Pancreas (tissue), 10 donors: ENCODE measurements around the gene CCDC38. TPM values are rescaled to one million over a fixed set of nuclear protein-coding genes. Genes with fewer than 3 reads are reported as not detected.

Experiments used
- ATAC-seq, 4 donors: fragments of 200-7000 bp; cut with Tn5 transposase; one replicate each; pipeline versions ENCODE4 v1.8.0 to v1.9.1; 2020; ENCODE audit warnings: mild to moderate bottlenecking in 4 of 4, moderate library complexity in 4 of 4
- DNase-seq, 6 donors: peaks; one replicate each; pipeline ENCODE4 v3.0.0-alpha.2; 2020
- FAIRE-seq: peaks from 2 replicates; lab custom pipeline; 2012; peaks lifted over from hg19 to GRCh38; lab: Jason Lieb, UNC
- H3K27ac ChIP-seq, 4 donors: fragments of 200-600 bp; sonication (generic); 1 replicate in 3 of 4; 2 replicates in 1 of 4; pipeline versions ENCODE4 v1.5.0 to v1.8.0; 2020
- H3K27me3 ChIP-seq, 4 donors: fragments of 200-600 bp; one replicate each; pipeline ENCODE4 v1.8.0; 2021
- H3K36me3 ChIP-seq, 3 donors: fragments of 200-600 bp; sonication (generic) in 1 of 3; one replicate each; pipeline versions ENCODE4 v1.5.0 to v1.8.0; 2020 to 2021
- H3K4me1 ChIP-seq, 3 donors: fragments of 200-600 bp; one replicate each; pipeline ENCODE4 v1.8.0; 2021
- H3K4me3 ChIP-seq, 4 donors: fragments of 200-600 bp; sonication (generic) in 2 of 4; one replicate each; pipeline versions ENCODE4 v1.5.0 to v1.8.0; 2020 to 2021
- H3K9me3 ChIP-seq, 4 donors: fragments of 200-600 bp; one replicate each; pipeline ENCODE4 v1.8.0; 2021
- WGBS, 2 donors: extraction: QIAGEN DNeasy Blood & Tissue Kit; methylation state at CpG; one replicate each; pipeline ENCODE4 v1.1.7; 2013; 5-methylcytosine and 5-hydroxymethylcytosine counted together
- intact Hi-C, 3 donors: fragments of 100-400 bp; cut with DNase I; formaldehyde crosslinking; loops; one replicate each; pipeline versions ENCODE4 v1.11.1 to v1.14.2; 2022
- polyA plus RNA-seq, 2 donors: library from polyadenylated mRNA; stranded (reverse); fragments of 200-250 nt; gene quantifications; one replicate each; pipeline ENCODE4 v1.2.3, GENCODE V29; 2013
- total RNA-seq, 6 donors: library from RNA; stranded (reverse); fragmentation: NEBNext Ultra II Directional in 4 of 6; extraction: Animal tissue kit (Norgen Biotek cat#: 25700) in 4 of 6; gene quantifications; one replicate each; pipeline versions ENCODE4 v1.2.1 to v1.2.4, GENCODE V29; 2021 to 2023
- TF ChIP-seq, protein P1 (sequence below), 4 donors: fragments of 200-600 bp; sonication (generic) in 3 of 4; IDR thresholded peaks; one replicate each; pipeline versions ENCODE4 v1.5.0 to v1.8.0; 2021; ENCODE audit warnings: antibody characterized with exemption in 4 of 4
- donor health status: healthy with polysubstance abuse.
- donor health status: DM: no; HTN: no; CAD: no; lungs with moderate emphysema.
- donor health status: DM: no; HTN: no; CAD: no.
- donor health status: control.
- donor health status: control.
- donor health status: Bipolar disorder and iron deficiency.
- donor health status: DM: yes; HTN: yes; CAD: no.
- donor health status: DM: no; HTN: no; CAD: no.
- donor health status: DM: no; HTN: no; CAD: no.
- donor health status: DM: yes; HTN: yes; CAD: no.

Gene CCDC38
- total and polyA plus RNA-seq, 8 donors, result 0.05 TPM; not detected in 7

DNA sequence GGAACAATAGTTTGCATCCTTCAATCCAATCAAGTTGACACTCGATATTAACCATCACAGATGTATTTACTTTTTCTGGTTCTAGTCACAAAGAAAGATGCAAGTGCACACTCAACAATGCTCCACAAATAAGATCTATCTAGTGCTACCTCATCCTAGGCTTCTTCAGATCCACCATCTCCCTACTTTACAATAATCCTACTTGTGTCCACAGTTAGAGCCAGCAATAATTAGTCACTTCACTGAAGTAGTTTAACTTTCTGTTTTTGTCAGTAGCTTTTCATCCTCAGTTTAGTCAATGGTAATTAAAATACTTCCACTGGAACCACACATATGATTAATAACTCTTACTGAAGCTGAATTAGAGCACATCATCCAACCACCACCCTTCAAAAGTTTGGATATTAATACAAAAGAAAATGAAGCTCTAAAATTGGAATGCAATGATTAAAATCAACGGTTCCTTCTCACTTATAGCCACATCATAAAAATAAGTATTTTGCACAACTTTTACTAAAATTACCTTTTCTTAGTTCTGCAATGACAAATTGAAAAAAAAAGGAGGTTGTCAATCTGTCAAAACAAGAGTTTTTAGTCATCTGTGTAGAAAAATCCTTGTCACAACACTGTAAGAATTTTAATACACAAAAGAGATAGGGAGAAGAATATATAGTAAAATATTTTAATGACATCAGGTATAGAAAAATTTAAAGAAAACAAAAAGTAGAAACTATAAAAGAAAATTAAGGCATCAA is 111.9 kb downstream of the CCDC38 start:
- intact Hi-C loops, result no loop called here
- Histone ChIP-seq H3K27me3 (no peaks in the 10 kb centered on the region), H3K27ac (no peak overlapping the region), H3K4me3 (no peak overlapping the region), H3K36me3 (no peaks in the 10 kb centered on the region), H3K9me3 (no peaks in the 10 kb centered on the region), H3K4me1 (peaks cover 11 to 16% (median 15%) of the 10 kb centered on the region in 3 donors)
- ATAC-seq (no peak), DNase-seq (no peak), FAIRE-seq (no peak)
- TF ChIP-seq, protein P1, sequence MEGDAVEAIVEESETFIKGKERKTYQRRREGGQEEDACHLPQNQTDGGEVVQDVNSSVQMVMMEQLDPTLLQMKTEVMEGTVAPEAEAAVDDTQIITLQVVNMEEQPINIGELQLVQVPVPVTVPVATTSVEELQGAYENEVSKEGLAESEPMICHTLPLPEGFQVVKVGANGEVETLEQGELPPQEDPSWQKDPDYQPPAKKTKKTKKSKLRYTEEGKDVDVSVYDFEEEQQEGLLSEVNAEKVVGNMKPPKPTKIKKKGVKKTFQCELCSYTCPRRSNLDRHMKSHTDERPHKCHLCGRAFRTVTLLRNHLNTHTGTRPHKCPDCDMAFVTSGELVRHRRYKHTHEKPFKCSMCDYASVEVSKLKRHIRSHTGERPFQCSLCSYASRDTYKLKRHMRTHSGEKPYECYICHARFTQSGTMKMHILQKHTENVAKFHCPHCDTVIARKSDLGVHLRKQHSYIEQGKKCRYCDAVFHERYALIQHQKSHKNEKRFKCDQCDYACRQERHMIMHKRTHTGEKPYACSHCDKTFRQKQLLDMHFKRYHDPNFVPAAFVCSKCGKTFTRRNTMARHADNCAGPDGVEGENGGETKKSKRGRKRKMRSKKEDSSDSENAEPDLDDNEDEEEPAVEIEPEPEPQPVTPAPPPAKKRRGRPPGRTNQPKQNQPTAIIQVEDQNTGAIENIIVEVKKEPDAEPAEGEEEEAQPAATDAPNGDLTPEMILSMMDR (IDR thresholded peaks at IDR 0.05), result no peak
- 75 to 77% methylated on average over 2 of the region's 2 CpGs for WGBS, 2 donors

DNA sequence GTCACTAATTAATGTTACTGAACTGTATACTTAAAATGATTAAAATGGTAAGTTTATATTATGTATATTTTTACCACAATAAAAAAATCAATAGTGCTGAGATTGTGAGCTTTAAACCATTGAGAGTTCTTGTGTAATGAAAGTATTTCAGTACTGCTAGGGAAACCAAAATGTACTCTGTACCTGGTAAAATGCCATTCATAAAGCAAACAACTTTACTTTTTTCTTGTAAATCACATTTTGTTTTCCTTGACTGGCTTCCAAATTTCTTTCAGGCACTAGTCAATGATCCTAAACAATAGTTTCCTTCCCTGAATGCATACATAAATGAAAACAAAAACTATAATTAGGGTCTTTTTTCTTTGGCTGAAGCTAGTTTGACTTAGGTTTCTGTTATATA is 113.0 kb downstream of the CCDC38 start:
- no peaks in the 10 kb centered on the region for H3K27me3 ChIP-seq
- FAIRE-seq, result no peak

DNA sequence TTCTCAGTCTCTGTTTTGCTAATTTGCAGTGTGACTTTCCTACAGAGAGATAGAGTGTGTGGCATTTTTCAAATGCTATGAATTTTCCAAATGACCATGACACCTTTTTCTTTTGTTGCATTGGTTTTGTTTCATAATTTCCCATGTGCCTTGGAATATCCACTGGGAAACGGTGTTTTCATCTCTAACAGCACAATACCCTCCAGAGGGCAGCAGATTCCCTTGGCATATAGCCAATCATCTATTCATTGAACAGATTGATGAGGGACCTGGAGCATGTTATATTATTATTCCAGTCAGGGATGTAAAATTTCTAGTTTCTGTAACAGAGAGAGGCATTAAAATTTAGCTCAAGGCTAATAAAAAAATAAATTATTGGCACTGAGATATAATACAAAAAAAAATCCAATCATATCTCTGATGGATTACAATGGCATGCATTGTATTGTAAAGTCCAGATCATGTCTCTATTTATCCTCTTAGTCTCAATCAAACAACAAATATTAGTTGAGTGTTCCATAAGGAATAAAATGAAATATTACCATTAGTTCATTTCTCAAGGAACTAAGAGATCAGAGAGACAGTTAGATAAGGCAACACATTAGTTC is 122.2 kb downstream of the CCDC38 start:
- H3K36me3 ChIP-seq, result no peaks in the 10 kb centered on the region
- peak; percentile 81 to 90 (median 90) for ATAC-seq
- TF ChIP-seq, protein P1 (IDR thresholded peaks at IDR 0.05), result peak; percentile 7 to 57 (median 45)
- intact Hi-C loops, result no loop called here
- no peak overlapping the region for H3K4me3 ChIP-seq
- peak; percentile 85 for FAIRE-seq
- no peaks in the 10 kb centered on the region for H3K9me3 ChIP-seq
- no peak overlapping the region for H3K27ac ChIP-seq
- DNase-seq, result peak in 3 of 6 donors; percentile 41 to 69 (median 42)
- peaks cover 0 to 5% (median 3%) of the 10 kb centered on the region in 3 donors for H3K4me1 ChIP-seq
- WGBS, 2 donors, result 0% methylated on average over 1 of the region's 1 CpG
- H3K27me3 ChIP-seq, result no peaks in the 10 kb centered on the region

More for the DNA sequence above, 113.0 kb downstream of the CCDC38 start:
- ATAC-seq (peak; percentile 68 to 96 (median 86)), DNase-seq (no peak)
- H3K27ac ChIP-seq, result peak overlapping the region in 2 of 4 donors; percentile 28 to 50
- TF ChIP-seq, protein P1 (IDR thresholded peaks at IDR 0.05), result no peak
- H3K9me3 ChIP-seq, result no peaks in the 10 kb centered on the region
- peaks cover 11 to 16% (median 15%) of the 10 kb centered on the region in 3 donors for H3K4me1 ChIP-seq
- H3K36me3 ChIP-seq, result no peaks in the 10 kb centered on the region
- no peak overlapping the region for H3K4me3 ChIP-seq
- intact Hi-C loops, result no loop called here

Other genes with a start within 250 kb of the CCDC38 start
- 10 to 100 TPM; 14.6 to 63.9 (median 22.7) TPM for gene NTN4, start 151.8 kb downstream of the CCDC38 start, total RNA-seq
- 10 to 100 TPM; 15.5 to 18.1 TPM for gene NTN4, start 151.8 kb downstream of the CCDC38 start, polyA plus RNA-seq
- gene SNRPF, start 83.7 kb downstream of the CCDC38 start, total RNA-seq, result 1 to 10 TPM; 4.8 to 9.1 (median 6.5) TPM
- gene SNRPF, start 83.7 kb downstream of the CCDC38 start, polyA plus RNA-seq, result 10 to 100 TPM; 17.3 to 21.7 TPM
- gene AMDHD1, start 717 bp upstream of the CCDC38 start, total RNA-seq, result 1 to 10 TPM in 2 of 6 donors, under 1 TPM in 4; 0.55 to 1.1 (median 0.81) TPM
- gene AMDHD1, start 717 bp upstream of the CCDC38 start, polyA plus RNA-seq, result 1 to 10 TPM; 1.1 to 1.8 TPM
- gene HAL, start 53.7 kb upstream of the CCDC38 start, total RNA-seq, result under 1 TPM in 5 of 6 donors, not detected in 1; 0.08 to 0.70 (median 0.58) TPM
- gene HAL, start 53.7 kb upstream of the CCDC38 start, polyA plus RNA-seq, result 1 to 10 TPM in 1 of 2 donors, under 1 TPM in 1; 0.38 to 1.2 TPM
- 10 to 100 TPM; 24.7 to 57.1 (median 36.3) TPM for gene LTA4H, start 93.0 kb upstream of the CCDC38 start, total RNA-seq
- 10 to 100 TPM; 20.0 to 26.9 TPM for gene LTA4H, start 93.0 kb upstream of the CCDC38 start, polyA plus RNA-seq